Inferior parietal cortex (tissue), 1 donor: Measurements from ENCODE around the gene ARPC2.

ENCODE experiments used
- DNase-seq: peaks from one replicate; pipeline ENCODE4 v3.0.0-alpha.2; 2016; ENCODE audit errors: extremely low spot score

Gene ARPC2

DNA sequence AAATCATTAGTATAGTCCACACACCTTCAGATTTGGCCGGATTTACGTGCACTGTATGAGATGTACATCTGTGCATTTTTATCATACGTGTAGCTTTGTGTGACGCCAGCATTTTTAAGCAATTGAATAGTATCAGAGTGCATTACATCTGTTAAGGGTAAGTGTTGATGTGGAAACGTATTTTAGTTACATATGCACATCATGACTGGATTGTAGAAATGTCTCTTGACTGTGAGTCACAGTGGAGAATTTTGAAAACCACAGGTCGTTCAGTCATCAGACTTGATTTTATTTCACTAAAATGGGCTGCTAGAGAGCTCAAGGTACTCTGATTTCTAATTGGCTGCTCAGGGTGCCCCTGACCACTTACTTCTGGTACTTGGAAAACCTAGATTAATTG lies 38.5 kb downstream of the ARPC2 start:
- DNase-seq: no peak

DNA sequence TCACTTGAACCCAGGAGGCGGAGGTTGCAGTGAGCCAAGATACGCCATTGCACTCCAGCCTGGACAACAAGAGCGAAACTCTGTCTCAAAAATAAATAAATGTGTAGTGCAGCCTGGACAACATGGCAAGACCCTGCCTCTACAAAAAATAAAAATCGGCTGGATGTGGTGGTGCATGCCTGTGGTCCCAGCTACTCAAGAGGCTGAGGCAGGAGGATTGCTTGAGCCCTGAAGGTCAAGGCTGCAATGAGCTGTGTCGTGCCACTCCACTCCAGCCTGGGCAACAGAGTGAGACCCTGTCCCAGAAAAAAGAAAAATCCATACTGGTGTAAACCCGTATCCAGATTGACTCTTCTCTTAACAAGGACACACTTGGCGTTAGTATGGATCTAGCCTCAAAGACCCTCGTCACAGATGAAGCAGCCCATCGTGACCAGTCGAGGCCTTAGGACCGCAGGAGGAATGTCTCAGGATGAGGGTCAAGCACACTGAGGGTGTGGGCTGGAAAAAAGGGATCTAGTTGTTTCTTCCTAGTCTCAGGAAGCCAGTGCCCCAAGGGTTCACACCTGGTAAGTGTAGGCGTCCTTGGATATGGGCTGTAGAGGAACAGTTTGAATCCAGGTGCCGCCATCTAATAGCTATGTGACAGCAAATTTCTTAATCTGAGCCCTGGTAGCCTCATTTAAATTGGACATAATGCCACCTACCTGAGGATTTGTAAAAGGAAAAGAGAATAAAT lies 39.8 kb downstream of the ARPC2 start:
- no peak for DNase-seq

GRCh38 chr2:218257390-218257981 lies 40.5 kb downstream of the ARPC2 start:
- DNase-seq: no peak

DNA sequence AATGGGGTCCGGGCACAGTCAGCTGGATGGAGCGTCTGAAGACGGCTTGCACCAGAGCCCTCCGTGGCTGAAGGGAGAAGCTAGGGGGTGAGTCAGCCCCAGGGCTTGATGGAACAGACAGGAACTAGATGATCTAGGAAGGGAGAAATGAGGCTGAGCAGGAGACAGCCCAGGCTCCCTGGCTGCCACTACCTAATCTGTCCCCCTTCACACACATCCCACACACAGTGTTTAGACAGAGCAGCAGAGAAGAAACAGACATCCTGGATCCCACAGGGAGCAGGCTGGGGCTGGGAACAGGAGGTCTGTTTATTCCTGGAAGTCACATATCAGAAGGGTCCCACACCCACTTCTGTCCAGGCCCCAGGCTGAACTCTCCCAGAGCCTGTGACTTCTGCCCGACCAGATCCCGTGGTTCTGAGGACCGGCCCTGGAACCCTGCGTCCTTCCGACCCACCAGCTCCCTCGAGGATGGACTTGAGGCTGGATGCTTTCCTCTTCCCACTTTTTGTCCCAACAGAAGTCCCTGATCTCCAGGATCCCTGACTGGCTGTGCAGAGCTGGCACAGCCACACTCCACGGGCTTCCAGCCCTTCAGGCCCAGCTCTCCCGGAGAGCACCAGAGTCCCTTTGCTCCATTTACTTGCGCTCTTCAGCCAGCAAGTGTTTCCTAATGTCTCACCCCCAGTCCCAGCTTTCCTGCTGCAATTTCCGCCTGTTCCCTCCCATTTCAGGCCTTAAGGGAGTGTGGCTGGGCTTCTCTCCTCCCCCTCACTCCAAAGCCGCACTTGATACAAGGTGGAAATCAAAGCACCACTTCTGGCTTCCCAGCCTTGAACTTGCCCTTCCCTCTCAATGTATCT lies 42.3 kb downstream of the ARPC2 start:
- DNase-seq: no peak

DNA sequence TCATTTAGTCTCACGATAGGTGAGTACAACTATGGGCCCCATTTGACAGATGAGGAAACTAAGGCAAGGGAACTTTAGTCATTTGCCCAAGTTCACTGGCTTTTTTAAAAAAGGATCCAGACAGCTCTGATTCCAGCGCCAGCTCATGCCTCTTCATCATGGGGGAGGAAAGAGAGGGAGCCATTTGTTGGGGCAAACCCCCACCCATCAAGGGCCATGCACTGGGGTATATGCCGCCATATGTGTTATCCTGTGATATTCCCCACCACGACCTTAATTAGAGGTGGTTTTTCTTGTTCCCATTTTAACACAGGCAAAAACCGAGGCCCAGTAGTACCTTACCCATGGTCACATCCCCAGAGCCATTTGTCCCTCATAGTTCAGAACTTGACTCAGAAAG lies 43.2 kb downstream of the ARPC2 start:
- DNase-seq: no peak

GRCh38 chr2:218260742-218261422 lies 43.9 kb downstream of the ARPC2 start, which contains the start of gene GPBAR1:
TSS of gene GPBAR1 (plus strand) at chr2:218261015. CDS start at chr2:218262725, 1,710 bp downstream.
- DNase-seq: no peak

DNA sequence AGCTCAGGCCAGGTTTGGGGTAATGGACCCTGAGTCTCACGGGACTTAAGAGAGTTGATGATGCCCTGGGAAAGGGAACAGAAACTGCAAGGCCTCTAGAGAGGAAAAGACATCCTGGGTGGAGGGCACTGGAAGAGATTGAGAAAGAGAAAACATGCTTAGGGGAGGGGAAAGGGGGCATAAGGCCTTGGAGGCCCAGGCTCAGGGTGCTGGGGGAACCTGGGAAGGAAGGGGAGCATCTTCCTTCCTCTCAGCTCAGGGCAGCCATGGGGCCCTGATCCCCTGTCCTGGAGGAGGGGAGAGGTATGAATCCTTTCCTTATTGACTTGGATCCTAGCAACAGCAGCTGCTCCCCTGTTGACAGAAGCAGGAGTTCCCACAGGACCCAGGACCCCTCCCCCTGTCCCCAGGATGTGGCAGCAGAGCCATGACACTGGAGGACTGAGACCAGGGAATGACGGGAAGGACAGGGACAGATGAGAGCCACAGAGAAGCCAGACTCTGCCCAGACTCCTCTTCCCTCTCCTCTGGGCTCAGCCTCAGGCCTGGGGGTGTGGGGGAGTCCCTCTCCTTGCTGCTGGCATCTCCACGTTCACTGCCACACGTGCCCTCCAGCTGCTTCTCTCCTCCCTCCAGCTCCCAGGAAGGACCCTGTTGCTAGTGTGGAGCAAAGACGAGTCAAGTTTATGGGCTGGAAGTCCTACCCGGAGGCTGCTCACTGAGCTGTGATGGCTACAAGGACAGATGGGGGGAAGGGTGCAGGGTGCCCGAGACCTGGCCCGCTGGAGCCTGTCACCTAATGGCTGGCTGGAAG lies 44.6 kb downstream of the ARPC2 start:
- DNase-seq: no peak

- no peak for DNase-seq
These were observed 45.2 kb downstream of the ARPC2 start for GRCh38 chr2:218262237-218262600.

- no peak for DNase-seq
These were observed 45.9 kb downstream of the ARPC2 start for GRCh38 chr2:218262631-218263586.

DNA sequence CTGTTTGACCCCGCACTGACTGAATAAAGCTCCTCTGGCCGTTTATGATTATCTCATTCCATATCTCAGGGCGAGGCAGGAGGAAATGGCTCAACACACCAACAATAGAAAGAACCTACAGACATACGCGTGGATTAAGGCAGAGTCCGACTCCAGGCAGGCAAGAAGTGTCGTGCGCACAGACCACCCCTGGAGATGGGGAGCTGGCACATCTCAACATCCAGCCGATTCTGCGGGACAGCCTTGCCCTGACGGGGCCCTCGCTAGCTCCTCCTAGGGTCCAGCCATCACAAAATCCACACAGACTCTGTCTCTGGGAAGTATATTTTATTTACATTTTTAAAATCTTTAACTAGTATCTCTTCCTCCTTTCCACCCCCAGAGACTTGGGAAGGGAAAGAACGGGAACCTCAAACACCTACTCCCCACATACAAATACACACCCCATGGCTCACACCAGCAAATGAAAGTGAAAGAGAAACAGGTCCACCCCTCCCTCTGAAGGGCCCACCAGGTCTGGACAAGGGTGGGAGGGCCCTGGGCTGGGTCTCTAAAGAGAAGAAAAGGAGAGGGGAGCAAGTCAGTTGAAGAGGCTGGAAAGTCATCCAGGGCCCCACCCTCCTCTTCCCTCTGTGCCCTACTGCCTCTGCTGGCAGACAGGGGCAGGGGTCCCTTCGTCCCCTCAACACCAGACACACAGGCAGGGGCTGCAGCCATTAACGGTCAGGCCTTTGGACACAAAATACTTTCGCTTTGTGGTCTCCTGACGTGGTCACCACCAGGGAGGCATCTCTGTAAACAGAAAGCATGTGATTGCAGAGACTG lies 47.0 kb downstream of the ARPC2 start:
- no peak for DNase-seq

DNA sequence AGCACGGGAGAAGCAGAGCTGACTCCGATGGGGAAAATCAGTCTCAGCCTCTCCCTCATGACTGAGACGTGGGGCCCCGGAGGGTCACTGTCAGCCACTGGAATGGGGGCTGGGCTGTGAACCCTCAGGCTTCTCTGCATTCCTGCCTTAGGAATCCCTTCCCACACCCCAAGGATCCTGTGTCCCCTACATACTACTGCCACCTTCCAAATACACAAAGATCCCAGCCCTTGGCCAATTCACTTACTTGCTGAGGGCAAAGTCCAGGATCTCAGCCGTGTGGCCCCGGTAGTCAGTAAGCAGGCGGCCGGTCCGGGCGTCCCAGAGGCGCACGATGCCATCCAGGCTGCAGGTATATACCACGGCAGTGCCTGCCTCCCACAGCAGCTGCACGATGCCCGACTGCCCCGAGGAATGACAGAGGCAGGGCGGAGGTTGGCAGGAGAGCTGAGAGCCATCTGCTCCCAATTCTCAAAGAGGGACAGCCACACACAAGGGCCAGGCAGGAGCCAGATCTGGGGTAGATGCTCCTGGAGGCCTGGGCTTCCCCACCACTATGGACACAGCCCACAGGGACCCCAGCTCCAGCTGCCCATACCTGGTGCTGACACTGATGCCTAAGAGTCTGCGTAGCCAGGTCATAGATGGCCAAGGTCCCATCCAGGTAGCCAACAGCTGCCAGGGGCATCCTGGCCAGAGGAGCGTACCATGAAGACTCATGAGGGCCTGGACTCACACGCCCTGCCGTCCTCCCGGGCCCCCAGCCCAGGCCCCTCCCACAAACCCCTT lies 48.0 kb downstream of the ARPC2 start:
- DNase-seq: no peak

DNA sequence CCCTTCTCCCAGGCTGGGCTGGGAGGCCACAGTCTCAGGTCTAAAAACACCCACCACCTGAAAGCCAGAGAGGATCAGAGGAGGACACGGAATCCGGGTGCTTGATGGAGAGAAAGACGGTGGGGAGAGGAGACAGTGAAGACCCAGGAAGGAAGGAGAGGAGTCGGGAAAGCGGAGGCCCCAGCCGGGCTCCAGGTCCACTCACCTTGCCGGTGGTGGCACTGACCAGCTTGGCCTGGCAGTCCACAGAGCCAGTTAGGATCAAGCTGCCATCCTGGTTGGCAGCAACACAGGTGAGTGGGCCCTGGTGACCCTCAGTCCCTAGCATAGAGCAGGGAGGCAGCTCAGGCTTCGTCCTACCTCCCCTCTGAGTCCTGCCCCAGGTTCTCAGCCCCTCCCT lies 48.6 kb downstream of the ARPC2 start:
- DNase-seq: no peak

GRCh38 chr2:218266316-218266979 lies 49.5 kb downstream of the ARPC2 start:
- no peak for DNase-seq

DNA sequence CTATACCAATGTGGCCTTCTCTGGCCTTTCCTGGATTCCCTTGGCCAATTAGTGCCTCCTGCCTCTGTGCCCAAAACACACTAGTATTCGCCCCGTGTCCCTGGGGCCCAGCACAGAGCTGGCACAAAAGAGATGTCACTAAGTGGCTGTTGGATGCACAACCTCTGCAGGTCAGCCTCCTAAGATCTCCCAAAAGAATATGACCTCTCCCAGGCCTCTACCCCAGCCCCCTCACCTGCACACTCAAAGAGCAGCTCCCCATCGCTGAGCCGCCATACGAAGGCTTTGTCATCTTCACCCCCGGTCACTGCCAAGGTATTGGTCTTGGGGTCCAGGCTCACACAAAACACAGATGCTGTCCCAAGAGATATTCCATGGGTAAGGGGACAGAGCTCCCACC lies 50.3 kb downstream of the ARPC2 start:
- DNase-seq: no peak

GRCh38 chr2:218269900-218270720 lies 53.1 kb downstream of the ARPC2 start, which contains the start of the genes AAMP and PNKD:
TSS of gene AAMP (minus strand) at chr2:218270137. CDS start at chr2:218270086, 51 bp downstream.
TSS of gene PNKD (plus strand) at chr2:218270519. CDS start at chr2:218270536, 17 bp downstream.
- DNase-seq: peak; percentile 99

DNA sequence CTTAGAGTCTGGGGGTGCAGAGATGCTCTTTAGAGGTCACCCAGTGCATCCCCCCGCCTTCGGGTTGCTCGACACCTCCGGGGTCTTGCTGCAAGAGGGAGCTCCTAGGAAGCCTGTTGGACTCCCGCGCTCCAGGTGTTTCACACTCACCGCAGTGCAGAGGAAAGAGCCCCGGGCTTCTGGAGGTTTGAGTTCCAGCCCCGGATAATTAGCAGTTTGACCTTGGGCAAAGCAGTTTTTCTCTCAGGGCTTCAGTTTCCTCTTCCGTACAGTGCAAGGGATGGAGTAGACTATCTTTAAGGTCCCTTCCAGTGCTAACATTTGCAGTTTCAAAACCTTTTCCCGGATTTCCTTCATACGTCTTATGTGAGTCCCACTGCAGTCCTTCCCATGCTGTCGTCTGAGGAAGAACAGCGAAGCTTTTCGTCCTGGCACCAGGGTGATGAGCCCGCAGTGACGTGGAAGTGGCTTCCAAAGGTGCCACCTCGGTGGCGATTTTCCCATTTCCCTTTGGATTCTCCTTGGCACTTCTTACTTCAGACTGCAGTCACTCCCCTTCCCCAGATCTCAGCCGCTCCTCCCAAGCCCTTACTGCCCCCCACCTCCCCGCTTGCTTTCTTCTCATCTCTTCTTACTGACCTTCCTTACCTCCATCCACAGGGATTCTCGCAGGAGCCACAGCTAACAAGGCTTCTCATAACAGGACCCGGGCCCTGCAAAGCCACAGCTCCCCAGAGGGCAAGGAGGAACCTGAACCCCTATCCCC lies 53.9 kb downstream of the ARPC2 start:
- DNase-seq: no peak
